Calu3 (cell line): ENCODE measurements around the gene FGGY. TPM values are rescaled to one million over a fixed set of nuclear protein-coding genes. Genes with fewer than 3 reads are reported as not detected.

Source experiments
- BruUV-seq: library from RNA; stranded (reverse); fragments of 400-500 nt; replicated peaks from 2 replicates; lab custom pipeline; 2021; lab: Mats Ljungman, UMichigan
- CTCF ChIA-PET: fragments of 300-600 bp; sonication (Branson Sonifier 250); formaldehyde crosslinking; loops from one replicate; lab custom pipeline; 2022; ENCODE audit warnings: antibody characterized with exemption; lab: Charles Lee
- DNase-seq: peaks from one replicate; pipeline ENCODE4 v3.0.0; 2022
- H3K27ac Mint-ChIP-seq: one replicate; pipeline ENCODE4 v1.8.0; 2022; ENCODE audit warnings: mixed read lengths; ENCODE audit not compliant: unreplicated experiment
- H3K27me3 Mint-ChIP-seq: one replicate; pipeline ENCODE4 v1.8.0; 2022; ENCODE audit warnings: mixed read lengths; ENCODE audit not compliant: unreplicated experiment
- H3K36me3 Mint-ChIP-seq: one replicate; pipeline ENCODE4 v1.8.0; 2022; ENCODE audit warnings: mild to moderate bottlenecking, moderate library complexity, mixed read lengths; ENCODE audit not compliant: insufficient read depth, unreplicated experiment
- H3K4me1 Mint-ChIP-seq: one replicate; pipeline ENCODE4 v1.8.0; 2022; ENCODE audit warnings: mild to moderate bottlenecking, low read depth, mixed read lengths; ENCODE audit not compliant: unreplicated experiment
- H3K4me3 Mint-ChIP-seq: one replicate; pipeline ENCODE4 v1.8.0; 2022; ENCODE audit warnings: mild to moderate bottlenecking, low read depth, moderate library complexity, mixed read lengths; ENCODE audit not compliant: unreplicated experiment
- H3K9me3 Mint-ChIP-seq: one replicate; pipeline ENCODE4 v1.8.0; 2022; ENCODE audit warnings: low read depth, mixed read lengths; ENCODE audit not compliant: unreplicated experiment
- CTCF ChIP-seq: fragments of 200-600 bp; IDR thresholded peaks from one replicate; pipeline ENCODE4 v1.8.0; 2022; ENCODE audit warnings: antibody characterized with exemption; ENCODE audit not compliant: unreplicated experiment
- intact Hi-C: fragments of 100-400 bp; cut with micrococcal nuclease; formaldehyde crosslinking; loops from one replicate; pipeline ENCODE4 v1.10.0; 2022; ENCODE audit not compliant: unreplicated experiment
- total RNA-seq: library from RNA; stranded (reverse); gene quantifications from 2 replicates; pipeline ENCODE4 v1.2.3, GENCODE V29; 2022

FGGY gene
- total RNA-seq, 1 experiment from 2014 or later, result 11.1 TPM

- intact Hi-C loops, result no loop called here
- CTCF ChIA-PET, result no interaction called here
These were observed 361.1 kb downstream of the FGGY start for GRCh38 chr1:59657873-59658465.

GRCh38 chr1:59664166-59664565 is 367.3 kb downstream of the FGGY start:
- no peak for DNase-seq
- H3K36me3 Mint-ChIP-seq, result no peaks in the 10 kb centered on the region
- H3K4me3 Mint-ChIP-seq, result no peak overlapping the region
- BruUV-seq, result no TSS peak
- intact Hi-C loops, result no loop called here
- no peaks in the 10 kb centered on the region for H3K4me1 Mint-ChIP-seq
- no peak for TF ChIP-seq CTCF
- CTCF ChIA-PET, result no interaction called here
- peaks cover 4% of the 10 kb centered on the region for H3K9me3 Mint-ChIP-seq
- no peaks in the 10 kb centered on the region for H3K27me3 Mint-ChIP-seq
- no peak overlapping the region for H3K27ac Mint-ChIP-seq

More at GRCh38 chr1:59657873-59658465, 361.1 kb downstream of the FGGY start:
- DNase-seq, result no peak
- peaks cover 3% of the 10 kb centered on the region for H3K9me3 Mint-ChIP-seq
- BruUV-seq, result no TSS peak
- no peak for TF ChIP-seq CTCF
- H3K27me3 Mint-ChIP-seq, result no peaks in the 10 kb centered on the region
- no peak overlapping the region for H3K27ac Mint-ChIP-seq
- H3K4me1 Mint-ChIP-seq, result no peaks in the 10 kb centered on the region
- H3K36me3 Mint-ChIP-seq, result no peaks in the 10 kb centered on the region
- H3K4me3 Mint-ChIP-seq, result no peak overlapping the region

GRCh38 chr1:59666106-59666505 is 369.2 kb downstream of the FGGY start:
- Mint-ChIP-seq H3K27ac (no peak overlapping the region), H3K27me3 (no peaks in the 10 kb centered on the region), H3K9me3 (peaks cover 4% of the 10 kb centered on the region), H3K4me1 (no peaks in the 10 kb centered on the region), H3K4me3 (no peak overlapping the region), H3K36me3 (no peaks in the 10 kb centered on the region)
- intact Hi-C loops, result no loop called here
- DNase-seq, result no peak
- no peak for TF ChIP-seq CTCF
- BruUV-seq, result no TSS peak
- CTCF ChIA-PET, result no interaction called here

GRCh38 chr1:59667020-59667419 is 370.1 kb downstream of the FGGY start:
- no TSS peak for BruUV-seq
- H3K27ac Mint-ChIP-seq, result no peak overlapping the region
- no peak overlapping the region for H3K4me3 Mint-ChIP-seq
- TF ChIP-seq CTCF, result no peak
- H3K4me1 Mint-ChIP-seq, result no peaks in the 10 kb centered on the region
- CTCF ChIA-PET, result no interaction called here
- H3K27me3 Mint-ChIP-seq, result no peaks in the 10 kb centered on the region
- H3K36me3 Mint-ChIP-seq, result no peaks in the 10 kb centered on the region
- H3K9me3 Mint-ChIP-seq, result peaks cover 4% of the 10 kb centered on the region
- intact Hi-C loops, result no loop called here
- no peak for DNase-seq
